ACHN (cell line): ENCODE measurements around the gene LINGO3.

Experiments used
- DNase-seq: peaks from one replicate; pipeline ENCODE4 v3.0.0-alpha.2; 2015
- in situ Hi-C: cut with HindIII; loops from 2 replicates; pipeline ENCODE4 v1.10.0; 2017; ENCODE audit warnings: low sequenced_read_pairs, low pct_ligation_motif_present, low pct_unique_long_range_greater_than_20kb

The LINGO3 gene

DNA sequence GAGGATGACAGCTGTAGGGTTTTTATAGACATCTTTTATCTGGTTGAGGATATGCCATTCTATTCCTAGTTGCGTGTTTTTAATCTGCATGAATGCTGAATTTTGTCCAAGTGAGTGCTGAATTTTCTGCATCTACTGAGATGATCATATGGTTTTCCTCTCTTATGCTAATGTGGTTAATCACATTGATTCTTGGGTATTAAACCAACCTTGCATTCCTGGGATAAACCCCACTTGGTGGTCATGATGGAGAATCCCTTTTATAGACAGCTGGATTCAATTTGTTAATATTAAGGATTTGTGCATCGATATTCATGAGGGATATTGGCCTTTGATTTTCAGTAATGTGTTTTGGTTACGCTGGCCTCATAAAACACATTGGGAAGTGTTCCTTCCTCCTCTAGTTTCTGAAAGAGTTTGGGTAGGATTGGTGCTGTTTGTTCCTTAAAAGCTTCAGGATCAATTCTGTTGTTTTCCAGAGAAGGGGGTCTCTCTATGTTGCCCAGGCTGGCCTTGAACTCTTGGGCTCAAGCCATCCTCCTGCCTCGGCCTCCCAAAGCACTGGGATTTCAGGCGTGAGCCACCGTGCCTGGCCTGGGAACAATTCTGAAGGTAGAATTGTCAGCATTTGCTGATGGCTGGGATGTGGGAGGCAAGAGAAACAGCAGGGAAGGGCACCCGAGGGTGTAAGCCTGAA lies 7.3 kb upstream of the LINGO3 start:
- no peak for DNase-seq
- in situ Hi-C loops: no loop called here

DNA sequence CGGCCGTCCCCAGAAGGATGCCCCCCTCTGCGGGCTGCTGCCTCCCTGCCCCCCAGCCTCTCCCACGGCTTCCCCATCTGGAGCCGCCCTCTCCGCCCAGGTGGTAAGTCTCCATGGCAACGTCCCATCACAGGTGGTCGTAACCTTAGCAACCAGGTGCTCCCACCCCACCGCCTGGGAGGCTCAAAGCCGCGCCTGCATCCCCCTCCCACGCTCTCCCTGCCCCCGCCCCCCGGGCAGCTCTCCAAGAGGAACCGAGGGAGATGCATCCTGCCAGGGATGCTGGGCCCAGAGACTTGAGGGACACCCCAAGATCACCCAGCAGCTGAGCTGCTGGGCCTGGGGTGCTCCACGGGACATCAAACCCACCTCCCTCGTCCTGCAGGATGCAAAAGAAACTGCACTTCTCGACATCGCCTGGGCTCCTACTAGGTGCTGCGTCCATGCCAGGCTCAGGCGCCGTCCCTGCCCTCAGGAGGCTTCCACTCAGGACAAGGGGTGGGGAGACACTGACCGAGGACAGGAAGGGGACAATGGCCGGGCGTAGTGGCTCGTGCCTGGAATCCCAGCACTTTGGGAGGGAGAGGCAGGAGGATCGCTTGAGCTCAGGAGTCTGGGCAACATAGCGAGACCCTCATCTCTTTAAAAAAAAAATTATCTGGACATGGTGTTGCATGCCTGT lies 5.0 kb upstream of the LINGO3 start:
- in situ Hi-C loops: no loop called here
- DNase-seq: no peak

DNA sequence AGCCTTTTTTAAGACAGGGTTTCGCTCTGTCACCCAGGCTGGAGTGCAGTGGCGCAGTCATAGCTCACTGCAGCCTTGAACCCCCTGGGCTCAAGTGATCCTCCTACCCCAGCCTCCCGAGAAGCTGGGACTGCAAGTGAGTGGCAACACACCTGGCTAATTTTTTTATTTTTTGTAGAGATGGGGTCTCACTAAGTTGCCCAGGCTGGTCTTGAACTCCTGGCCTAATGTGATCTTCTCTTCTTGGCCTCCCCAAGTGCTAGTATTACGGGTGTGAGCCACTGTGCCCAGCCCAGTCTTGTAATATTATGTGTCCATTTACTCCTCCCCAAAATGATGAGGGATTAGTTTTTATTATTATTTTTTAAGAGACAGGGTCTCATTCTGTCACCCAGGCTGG lies 3.1 kb upstream of the LINGO3 start:
- no peak for DNase-seq
- in situ Hi-C loops: no loop called here

DNA sequence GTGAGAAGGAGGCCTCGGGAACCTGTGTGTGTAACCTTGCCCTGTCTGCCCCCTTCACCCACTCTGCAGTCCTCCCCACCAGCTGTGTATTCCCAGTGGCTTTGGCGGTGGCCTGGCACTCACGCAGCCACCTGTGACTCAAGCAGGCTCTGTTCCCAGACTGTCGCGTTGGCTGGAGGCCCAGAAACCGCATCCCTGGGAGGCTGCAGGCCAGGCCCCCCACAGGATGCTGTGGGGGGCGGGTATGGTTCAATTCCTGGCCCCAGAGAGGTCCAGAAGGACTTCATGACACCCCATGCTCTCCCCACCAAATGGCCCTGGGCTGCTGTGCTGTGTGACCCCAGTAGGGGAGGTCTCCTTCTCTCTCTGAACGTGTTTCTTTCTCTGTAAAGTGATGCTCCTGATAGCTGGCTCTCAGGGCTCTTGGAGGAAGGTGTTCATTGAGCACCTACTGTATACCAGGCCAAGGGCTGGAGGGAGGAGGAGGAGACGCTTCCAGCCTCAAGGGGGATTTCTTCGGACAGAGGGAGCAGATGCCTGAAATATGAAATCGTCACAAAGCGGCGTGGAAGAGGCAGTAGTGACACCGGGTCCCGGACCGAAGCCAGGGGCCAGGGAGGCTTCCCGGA lies 1.9 kb upstream of the LINGO3 start:
- no peak for DNase-seq
- in situ Hi-C loops: no loop called here

DNA sequence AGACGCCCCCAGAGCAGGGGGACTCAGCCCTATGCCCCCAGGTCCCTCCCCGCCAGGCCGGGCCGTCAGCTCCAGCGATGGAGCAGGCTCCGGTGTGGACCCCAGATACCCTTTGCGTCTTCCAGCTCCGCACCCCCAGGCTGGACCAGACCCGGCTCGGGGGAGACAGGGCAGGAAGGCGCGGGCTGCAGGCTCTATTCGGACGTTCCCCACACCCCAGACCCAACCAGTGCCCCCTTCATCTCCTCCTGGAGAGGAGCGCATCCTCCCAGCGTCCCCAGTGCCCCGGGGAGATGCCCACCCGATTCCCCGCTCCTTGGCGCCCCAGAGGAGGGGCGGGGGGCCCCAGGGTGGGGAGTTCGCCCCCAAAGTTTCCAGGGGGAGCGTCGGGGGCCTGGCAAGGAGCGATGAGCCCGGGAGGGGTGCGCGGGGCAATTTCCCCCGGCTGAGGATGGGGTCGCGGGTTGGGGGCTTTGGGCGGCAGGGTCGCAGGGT lies 389 bp downstream of the LINGO3 start:
- DNase-seq: no peak
- in situ Hi-C loops: no loop called here

DNA sequence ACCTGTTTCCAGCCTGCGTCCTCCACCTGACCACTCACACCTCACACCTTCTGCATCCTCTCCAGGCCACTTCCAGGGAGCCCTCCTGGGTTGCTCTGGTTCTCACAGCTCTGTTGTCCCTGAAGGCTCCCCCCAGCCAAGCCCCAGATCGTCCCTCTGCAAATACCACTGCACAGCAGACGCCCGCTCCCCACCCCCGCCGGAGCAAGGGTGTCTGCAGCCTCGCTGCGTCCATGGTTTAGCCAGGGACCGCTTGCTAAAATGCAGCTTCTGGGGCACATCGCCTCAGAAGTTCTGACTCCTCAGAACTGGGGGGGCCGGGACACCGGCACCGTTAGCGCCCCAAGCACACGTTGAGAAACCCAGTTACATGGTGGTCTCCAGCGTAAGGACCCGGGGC lies 983 bp downstream of the LINGO3 start:
- in situ Hi-C loops: no loop called here
- no peak for DNase-seq

DNA sequence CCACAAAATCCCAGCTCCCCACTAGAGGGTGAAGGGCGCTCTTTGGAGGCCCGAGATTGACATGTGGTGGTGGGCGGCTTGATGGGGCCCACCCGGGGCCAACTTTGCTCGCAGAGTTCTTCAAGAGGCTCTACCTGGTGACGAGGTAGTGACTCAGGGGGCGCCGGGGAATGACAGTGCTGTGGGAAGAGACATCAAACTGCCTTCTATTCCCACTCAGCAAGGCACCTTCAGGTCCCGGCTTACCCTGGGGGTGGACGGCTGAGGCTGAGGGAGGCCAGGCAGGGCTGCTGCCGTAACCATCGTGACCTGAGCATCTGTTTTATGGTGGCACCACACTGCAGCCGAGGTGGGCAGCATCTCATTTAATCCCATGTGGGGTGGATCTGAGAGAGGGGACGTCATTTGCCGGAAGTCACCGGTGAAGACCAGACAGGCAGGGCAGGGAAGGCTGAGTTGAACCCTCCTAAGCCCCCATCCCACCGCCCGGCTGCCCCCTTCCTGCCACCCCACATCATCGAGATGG lies 1.6 kb downstream of the LINGO3 start:
- no peak for DNase-seq
- in situ Hi-C loops: no loop called here

DNA sequence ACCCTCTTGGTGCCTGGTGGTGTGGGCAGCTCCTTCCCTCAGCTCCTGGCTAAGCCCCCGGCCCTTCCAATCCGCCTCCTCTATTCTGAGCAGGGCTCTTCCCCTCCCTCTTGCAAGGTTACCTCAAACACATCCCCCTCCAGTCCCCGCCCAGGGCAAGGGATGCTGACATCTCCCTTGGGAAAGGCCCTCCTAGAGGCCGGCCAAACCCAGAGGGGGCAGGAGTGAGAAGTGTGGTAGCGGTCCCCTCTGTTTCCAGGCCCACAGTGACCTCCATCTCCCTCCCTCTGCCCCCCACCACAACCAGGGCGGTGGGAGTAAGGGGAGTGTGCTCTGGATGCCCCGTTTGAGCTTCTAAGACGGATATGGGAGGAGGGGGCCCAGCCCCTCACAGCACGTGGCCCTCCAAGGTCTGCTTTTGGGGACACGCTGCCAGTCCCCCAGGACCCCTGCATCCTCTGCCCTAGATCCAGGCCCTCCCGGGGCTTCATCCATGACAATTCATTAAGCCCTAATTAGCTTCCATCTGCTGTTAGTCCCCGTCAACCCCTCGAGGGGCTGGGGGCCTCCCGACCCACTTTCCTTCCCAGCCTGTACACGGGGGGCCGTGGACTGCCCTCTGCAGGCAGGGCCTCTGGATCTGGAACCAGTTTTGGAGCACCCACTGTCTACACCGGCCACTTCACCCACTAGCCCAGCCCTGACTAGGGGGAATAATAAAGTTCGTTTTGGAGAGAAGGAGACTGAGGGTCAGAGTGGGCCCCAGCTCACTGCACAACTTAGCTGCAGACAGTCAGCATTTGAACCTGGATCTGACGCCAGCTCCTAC lies 2.3 kb downstream of the LINGO3 start:
- in situ Hi-C loops: no loop called here
- DNase-seq: no peak

DNA sequence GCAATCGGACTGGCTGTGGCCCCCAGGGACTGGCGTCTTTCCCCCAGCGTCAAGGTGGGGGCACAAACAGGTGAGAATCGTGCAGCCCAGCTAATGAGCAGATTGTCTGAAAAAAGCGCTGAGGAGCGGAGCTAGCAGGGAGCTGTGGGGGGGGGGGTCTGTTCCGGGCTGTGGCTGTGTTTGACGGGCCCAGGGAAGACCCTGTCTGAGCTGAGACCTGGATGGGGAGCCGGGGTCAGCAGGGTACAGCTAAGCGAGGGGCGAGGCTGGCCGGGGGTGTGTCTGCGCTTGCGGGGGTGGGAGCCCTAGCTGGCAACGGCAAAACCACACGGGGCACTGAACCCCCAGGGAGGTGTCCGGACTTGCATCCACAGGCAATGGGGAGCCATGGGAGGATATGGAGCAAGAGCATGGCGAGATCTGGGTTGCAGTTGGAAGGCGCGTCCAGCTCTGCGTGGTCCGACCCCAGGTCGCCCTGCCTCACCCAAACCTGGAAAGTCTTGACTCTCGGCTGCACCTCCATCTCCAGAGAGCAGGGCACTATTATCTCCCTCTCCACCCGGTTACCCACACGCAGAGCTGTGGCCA lies 4.6 kb downstream of the LINGO3 start:
- no peak for DNase-seq
- in situ Hi-C loops: no loop called here

DNA sequence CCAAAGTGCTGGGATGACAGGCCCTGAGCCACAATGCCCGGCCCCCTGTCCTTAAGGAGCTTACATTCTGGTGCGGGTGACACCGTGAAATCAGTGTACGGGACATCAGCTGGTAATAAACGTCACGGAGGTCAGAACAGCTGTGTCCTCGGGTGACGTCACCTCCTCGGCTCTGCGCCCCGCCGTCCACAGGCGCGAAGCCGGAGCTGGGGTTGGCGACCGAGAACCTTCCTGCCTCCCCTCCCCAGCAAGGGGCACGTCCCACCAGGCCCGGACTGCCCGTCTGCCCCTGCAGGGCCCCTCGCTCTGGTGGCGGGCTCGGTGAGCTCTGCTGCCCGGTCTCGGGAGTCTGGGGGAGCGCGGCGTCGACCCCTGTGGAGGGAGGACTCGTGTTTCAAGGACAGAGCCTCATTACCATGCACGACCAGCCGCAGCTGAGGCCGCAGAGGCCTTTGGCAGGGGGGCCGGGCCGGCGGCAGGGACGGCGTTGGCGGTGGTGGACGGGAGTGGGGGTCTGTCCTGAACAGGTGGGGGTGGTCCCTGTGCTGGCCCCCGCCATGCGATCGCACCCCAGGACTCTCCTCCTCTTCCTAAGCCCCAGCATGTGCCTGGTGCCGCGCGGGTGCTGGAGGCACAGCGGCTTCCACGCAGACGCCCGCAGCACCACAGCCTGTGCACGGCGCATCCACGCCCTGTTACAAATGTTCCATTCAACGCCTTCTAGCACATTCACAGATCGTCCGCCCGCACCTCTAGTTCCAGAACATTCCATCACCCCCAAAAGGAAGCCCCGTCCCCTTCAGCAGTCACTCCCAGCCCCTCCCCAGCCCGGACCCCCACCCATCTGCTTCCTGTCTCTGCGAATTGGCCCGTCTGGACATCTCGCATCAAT lies 5.4 kb downstream of the LINGO3 start:
- in situ Hi-C loops: no loop called here
- DNase-seq: no peak

DNA sequence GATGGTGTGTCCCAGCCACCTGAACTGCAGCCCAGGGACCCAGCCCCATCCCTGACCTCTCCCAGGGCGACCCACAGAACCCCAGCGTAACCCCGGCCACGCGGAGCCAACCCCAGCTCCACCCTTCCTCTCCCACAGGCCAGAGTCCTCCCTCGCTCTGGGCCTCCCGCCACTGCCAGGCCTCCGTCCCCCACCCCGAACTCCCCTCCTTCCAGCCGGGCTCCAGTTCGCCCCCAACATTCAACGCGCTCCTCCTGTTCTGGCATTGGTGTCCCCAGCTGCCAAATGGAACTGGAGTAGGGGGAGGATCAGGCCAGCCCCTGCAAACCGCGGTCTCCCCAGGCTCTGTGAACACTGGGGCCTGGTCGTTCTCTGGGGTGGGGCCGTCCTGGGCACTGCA lies 7.4 kb downstream of the LINGO3 start:
- no peak for DNase-seq
- in situ Hi-C loops: no loop called here

DNA sequence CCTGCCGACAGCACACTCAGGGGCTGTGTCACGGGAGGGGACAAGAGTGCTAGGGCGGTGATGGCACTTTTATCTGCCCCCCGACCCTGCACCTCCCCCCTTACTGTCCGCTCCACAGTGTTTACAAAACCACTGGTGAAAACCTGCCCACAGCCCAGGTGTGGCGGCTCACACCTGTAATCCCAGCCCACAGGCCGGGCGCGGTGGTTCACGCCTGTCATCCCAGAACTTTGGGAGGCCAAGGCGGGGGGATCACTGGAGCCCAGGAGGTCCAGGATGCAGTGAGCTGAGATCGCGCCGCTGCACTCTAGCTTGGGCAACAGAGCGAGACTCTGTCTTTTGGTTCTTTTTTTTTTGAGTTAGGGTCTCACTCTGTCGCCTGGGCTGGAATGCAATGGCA lies 11.8 kb downstream of the LINGO3 start:
- DNase-seq: no peak
- in situ Hi-C loops: no loop called here

DNA sequence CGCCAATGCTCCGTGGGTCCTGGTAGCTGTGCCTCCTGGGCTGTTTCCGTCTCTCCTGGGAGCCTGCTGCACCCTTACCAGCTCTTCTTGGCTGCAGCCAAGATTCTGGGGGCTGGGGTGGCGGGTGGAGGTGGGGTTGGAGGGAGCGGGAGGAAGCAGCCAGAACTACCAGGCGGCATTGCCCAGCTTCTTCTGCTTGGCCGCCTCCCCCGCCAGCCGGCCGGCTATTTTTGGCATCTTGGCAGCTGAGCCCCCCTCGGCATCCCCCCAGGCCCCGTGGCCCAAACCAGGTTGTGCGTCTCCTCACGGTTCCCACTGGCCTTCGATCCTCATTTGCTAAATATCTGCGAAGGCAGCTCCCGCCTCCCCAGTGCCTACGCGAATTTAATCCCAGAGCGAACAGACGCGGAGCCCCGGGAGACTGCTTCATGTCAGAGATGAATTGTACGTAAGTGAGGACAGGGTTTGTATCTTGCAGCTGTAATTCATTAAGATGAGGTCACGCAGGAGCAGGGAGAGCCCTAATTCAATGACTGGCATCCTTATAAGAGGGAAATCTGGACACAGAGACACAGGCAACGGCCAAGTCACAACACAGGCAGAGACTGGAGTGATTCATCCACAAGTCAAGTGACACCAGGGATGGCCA lies 13.1 kb downstream of the LINGO3 start:
- in situ Hi-C loops: no loop called here
- no peak for DNase-seq

DNA sequence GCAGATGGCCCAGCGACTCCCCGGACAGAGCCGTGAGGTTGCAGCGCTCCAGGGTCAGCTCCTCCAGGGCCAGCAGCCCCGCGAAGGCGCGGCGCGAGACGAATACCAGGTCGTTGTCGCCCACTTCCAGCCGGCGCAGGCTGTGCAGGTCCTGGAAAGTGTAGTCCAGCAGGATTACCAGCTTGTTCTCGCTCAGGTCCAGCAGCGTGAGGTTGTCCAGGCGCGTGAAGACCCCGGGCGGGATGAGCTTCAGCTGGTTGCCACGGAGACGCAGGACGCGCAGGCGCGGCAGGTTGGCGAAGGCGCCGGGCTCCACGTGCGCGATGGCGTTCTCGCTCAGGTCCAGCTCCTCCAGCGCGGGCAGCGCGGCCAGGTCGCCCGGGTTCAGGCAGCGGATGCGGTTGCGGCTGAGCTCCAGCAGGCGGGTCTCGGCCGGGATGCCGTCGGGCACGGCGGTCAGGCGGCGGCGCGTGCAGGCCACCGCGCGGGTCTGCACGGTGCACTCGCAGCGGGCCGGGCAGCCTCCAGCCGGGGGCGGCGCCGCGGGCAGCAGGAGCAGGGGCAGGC lies 16.7 kb downstream of the LINGO3 start:
- in situ Hi-C loops: no loop called here
- DNase-seq: no peak

DNA sequence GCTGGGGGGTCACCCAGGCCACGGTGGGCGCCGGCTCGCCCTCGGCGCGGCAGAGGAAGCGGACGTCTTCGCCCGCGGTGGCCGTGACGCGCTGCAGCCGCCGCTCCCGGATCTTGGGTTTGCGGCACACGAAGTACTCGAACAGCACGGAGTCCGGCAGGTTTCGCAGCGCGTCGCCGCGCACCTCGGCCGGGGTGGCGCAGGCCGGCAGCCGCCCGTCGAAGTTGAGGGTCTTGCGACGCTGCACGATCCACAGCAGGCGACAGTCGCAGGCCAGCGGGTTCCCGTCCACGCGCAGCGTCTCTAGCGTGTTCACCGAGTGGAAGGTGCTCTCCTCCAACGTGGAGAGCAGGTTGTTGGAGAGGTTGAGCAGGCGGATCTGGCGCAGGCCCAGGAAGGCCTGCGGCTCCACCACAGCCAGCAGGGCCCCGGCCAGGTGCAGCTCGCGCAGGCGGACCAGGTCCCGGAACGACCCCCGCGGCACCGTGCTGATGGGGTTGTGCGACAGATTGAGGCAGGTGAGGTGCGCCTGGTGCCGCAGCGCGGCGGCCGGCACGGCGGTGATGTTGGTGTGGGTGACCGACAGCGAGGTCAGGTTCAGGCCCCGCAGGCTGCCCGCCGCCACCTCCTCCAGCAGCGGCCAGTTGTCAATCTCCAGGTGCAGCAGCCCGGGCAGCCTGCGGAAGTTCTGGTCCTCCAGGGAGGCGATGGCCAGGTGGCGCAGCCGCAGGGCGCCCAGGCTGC lies 17.3 kb downstream of the LINGO3 start:
- no peak for DNase-seq
- in situ Hi-C loops: no loop called here

DNA sequence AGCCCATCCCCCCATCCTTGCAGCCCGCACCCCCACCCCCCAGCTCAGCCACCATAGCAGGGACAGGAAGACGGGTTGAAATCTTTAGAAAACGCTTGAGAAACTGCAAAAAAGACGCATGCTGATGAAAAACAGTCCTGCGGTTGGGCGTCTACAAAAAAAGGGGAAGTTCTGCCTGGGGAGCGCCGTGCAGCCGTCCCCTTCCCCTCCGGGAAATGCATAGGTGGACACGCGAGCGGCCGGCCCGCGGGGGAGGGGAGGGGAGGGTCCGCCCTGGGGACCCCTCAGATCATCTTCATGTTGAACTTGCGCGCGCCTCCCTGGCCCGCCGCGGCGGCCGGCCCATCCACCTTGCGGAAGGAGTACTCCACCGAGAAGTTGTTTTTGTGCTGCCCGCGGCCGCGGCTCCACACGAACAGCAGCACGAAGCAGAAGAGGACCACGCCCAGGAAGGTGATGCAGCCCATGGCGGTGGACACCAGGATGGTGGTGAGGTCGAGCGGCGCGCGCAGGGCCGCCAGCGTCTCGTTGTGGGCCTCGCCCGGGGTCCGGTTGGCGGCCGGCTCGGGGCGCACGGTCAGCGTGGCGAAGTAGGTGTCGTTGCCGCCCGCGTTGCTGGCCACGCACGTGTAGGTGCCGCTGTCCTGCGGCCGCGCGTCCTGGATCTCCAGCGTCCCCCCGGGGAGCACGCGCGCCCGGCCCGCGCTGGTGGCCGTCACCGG lies 18.1 kb downstream of the LINGO3 start:
- DNase-seq: no peak
- in situ Hi-C loops: no loop called here
